PC-9 (cell line): ENCODE data around the gene RAB26. TPM values are rescaled to one million over a fixed set of nuclear protein-coding genes. Genes with fewer than 3 reads are reported as not detected.
"Not testable (repeated sequence)": the region's sequence is repeated elsewhere in the genome, so short reads cannot be mapped to it uniquely, and the experiment has no call there.

ENCODE experiments used
- BruUV-seq: library from RNA; stranded (reverse); fragments of 400-500 nt; replicated peaks from 2 replicates; lab custom pipeline; 2021; lab: Mats Ljungman, UMichigan
- CTCF ChIA-PET: fragments of 300-600 bp; sonication (Branson Sonifier 250); formaldehyde crosslinking; loops from one replicate; lab custom pipeline; 2022; ENCODE audit warnings: antibody characterized with exemption; lab: Charles Lee
- POLR2A ChIA-PET: fragments of 300-600 bp; sonication (Branson Sonifier 250); formaldehyde crosslinking; loops from one replicate; lab custom pipeline; 2022; ENCODE audit warnings: antibody characterized with exemption; ENCODE audit not compliant: unreplicated experiment; lab: Charles Lee
- DNase-seq, 2 experiments: peaks; one replicate each; pipeline versions ENCODE4 v3.0.0 to v3.0.0-alpha.2; 2015 to 2022; ENCODE audit warnings: mixed read lengths in 1 of 2
- H2AFZ ChIP-seq: fragments of 200-600 bp; sonication (generic); 2 replicates; pipeline ENCODE4 v1.8.1; 2017; ENCODE audit warnings: antibody characterized with exemption
- H3F3A ChIP-seq: fragments of 200-600 bp; sonication (generic); 2 replicates; pipeline ENCODE4 v1.8.1; 2017; ENCODE audit warnings: antibody characterized with exemption, mild to moderate bottlenecking, low read depth; ENCODE audit not compliant: insufficient read depth
- H3K27ac ChIP-seq: fragments of 200-600 bp; sonication (generic); 2 replicates; pipeline ENCODE4 v1.6.1; 2016; ENCODE audit warnings: mixed run types
- H3K27me3 ChIP-seq: fragments of 200-600 bp; sonication (generic); 2 replicates; pipeline ENCODE4 v1.6.1; 2016; ENCODE audit warnings: low read depth, mixed run types; ENCODE audit not compliant: insufficient read depth
- H3K36me3 ChIP-seq: fragments of 200-600 bp; sonication (generic); 2 replicates; pipeline ENCODE4 v1.6.1; 2016; ENCODE audit warnings: low read depth, mixed run types
- H3K4me1 ChIP-seq: fragments of 200-600 bp; sonication (generic); replicated peaks from 2 replicates; pipeline ENCODE4 v1.6.1; 2016; ENCODE audit warnings: mixed run types; ENCODE audit not compliant: insufficient read depth
- H3K4me2 ChIP-seq: fragments of 200-600 bp; sonication (generic); 2 replicates; pipeline ENCODE4 v1.6.1; 2017; ENCODE audit warnings: mixed run types
- H3K4me3 ChIP-seq: fragments of 200-600 bp; sonication (generic); 2 replicates; pipeline ENCODE4 v1.6.1; 2016; ENCODE audit warnings: mixed run types
- H3K79me2 ChIP-seq: fragments of 200-600 bp; sonication (generic); 2 replicates; pipeline ENCODE4 v1.6.1; 2017; ENCODE audit warnings: low read depth, mixed run types
- H3K9me2 ChIP-seq: fragments of 200-600 bp; sonication (generic); 2 replicates; pipeline ENCODE4 v1.8.1; 2017; ENCODE audit warnings: mild to moderate bottlenecking; ENCODE audit not compliant: insufficient read depth
- H3K9me3 ChIP-seq: fragments of 200-600 bp; sonication (generic); 2 replicates; pipeline ENCODE4 v1.8.1; 2016; ENCODE audit warnings: low read depth; ENCODE audit not compliant: insufficient read depth
- H4K20me1 ChIP-seq: fragments of 200-600 bp; sonication (generic); 2 replicates; pipeline ENCODE4 v1.8.1; 2017; ENCODE audit not compliant: insufficient read depth
- EZH2 ChIP-seq: fragments of 200-600 bp; sonication (generic); IDR thresholded peaks from 2 replicates; pipeline ENCODE4 v1.8.0; 2017; ENCODE audit warnings: antibody characterized with exemption, low read depth
- intact Hi-C: fragments of 100-400 bp; cut with micrococcal nuclease; formaldehyde crosslinking; loops from one replicate; pipeline ENCODE4 v1.10.0; 2022; ENCODE audit not compliant: unreplicated experiment
- microRNA-seq: library from miRNA; unstranded; fragments of <30 nt; microRNA quantifications from one replicate; pipeline ENCODE4 v1.2.0, GENCODE V29; 2021; ENCODE audit warnings: borderline number of aligned reads, borderline replicate concordance
- total RNA-seq: library from RNA; stranded (reverse); gene quantifications from 2 replicates; pipeline ENCODE4 v1.2.3, GENCODE V29; 2021
- TF ChIP-seq, protein P1 (sequence below): fragments of 200-600 bp; sonication (generic); conservative IDR thresholded peaks from 2 replicates; pipeline ENCODE4 v1.6.1; 2017; ENCODE audit warnings: mixed run types, antibody characterized with exemption, mild to moderate bottlenecking, moderate library complexity

The RAB26 gene
- total RNA-seq, 1 experiment from 2014 or later = 31.3 TPM

- Histone ChIP-seq H2AFZ (no peak overlapping the region), H3K27me3 (peaks cover 31% of the 10 kb centered on the region), H3K9me2 (no peaks in the 10 kb centered on the region), H3K36me3 (no peaks in the 10 kb centered on the region), H3K4me2 (no peak overlapping the region), H3K27ac (no peak overlapping the region), H3K9me3 (no peaks in the 10 kb centered on the region), H4K20me1 (no peaks in the 10 kb centered on the region), H3K79me2 (no peaks in the 10 kb centered on the region), H3K4me3 (no peak overlapping the region), H3K4me1 (peaks cover 7% of the 10 kb centered on the region; the same call in 1 of the 2 replicates), H3F3A (peaks cover 12% of the 10 kb centered on the region; the same call in 1 of the 2 replicates)
- no TSS peak for BruUV-seq
- DNase-seq = no peak
- CTCF ChIA-PET = no interaction called here
- intact Hi-C loops = no loop called here
- TF ChIP-seq, protein P1, sequence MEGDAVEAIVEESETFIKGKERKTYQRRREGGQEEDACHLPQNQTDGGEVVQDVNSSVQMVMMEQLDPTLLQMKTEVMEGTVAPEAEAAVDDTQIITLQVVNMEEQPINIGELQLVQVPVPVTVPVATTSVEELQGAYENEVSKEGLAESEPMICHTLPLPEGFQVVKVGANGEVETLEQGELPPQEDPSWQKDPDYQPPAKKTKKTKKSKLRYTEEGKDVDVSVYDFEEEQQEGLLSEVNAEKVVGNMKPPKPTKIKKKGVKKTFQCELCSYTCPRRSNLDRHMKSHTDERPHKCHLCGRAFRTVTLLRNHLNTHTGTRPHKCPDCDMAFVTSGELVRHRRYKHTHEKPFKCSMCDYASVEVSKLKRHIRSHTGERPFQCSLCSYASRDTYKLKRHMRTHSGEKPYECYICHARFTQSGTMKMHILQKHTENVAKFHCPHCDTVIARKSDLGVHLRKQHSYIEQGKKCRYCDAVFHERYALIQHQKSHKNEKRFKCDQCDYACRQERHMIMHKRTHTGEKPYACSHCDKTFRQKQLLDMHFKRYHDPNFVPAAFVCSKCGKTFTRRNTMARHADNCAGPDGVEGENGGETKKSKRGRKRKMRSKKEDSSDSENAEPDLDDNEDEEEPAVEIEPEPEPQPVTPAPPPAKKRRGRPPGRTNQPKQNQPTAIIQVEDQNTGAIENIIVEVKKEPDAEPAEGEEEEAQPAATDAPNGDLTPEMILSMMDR = no peak
- no peak for TF ChIP-seq EZH2
- POLR2A ChIA-PET = no interaction called here
Observed at GRCh38 chr16:2200313-2200712, 51.9 kb downstream of the RAB26 start.

- H3F3A ChIP-seq, BruUV-seq, DNase-seq, H3K9me3 ChIP-seq, H3K36me3 ChIP-seq, H3K27ac ChIP-seq, intact Hi-C loops, H4K20me1 ChIP-seq, H3K4me3 ChIP-seq, H2AFZ ChIP-seq, H3K4me2 ChIP-seq, H3K9me2 ChIP-seq: not testable (repeated sequence)
- POLR2A ChIA-PET = interaction anchor here (1.0 kb wide), 1 partner anchor 8 kb away, joined by 3 read pairs; no protein-coding TSS in a partner anchor
- CTCF ChIA-PET = interaction anchor here (0.6 kb wide), 1 partner anchor 333 kb away, joined by 3 read pairs; no protein-coding TSS in a partner anchor
- H3K27me3 ChIP-seq = peaks cover 10% of the 10 kb centered on the region; the same call in 1 of the 2 replicates
- H3K79me2 ChIP-seq = peaks cover 22% of the 10 kb centered on the region
- peaks cover 15% of the 10 kb centered on the region for H3K4me1 ChIP-seq
Observed at GRCh38 chr16:2203119-2203688, 54.8 kb downstream of the RAB26 start.

Small RNA genes lying within 50 kb of the gene (microRNA-seq; reads per million reads assigned to microRNA genes)
- gene MIR3180-5 (not detected), gene MIR4516 (not detected), gene MIR6511B1 (not detected)

Other genes with a start within 250 kb of the RAB26 start
- gene HS3ST6, start 230.2 kb upstream of the RAB26 start, total RNA-seq = not detected in 2 replicates
- 49.4 and 54.9 TPM in 2 replicates for gene MSRB1, start 205.4 kb upstream of the RAB26 start, total RNA-seq
- gene RPL3L, start 193.9 kb upstream of the RAB26 start, total RNA-seq = 0.44 TPM in 1 of 2 replicates, not detected in the other
- gene NDUFB10, start 189.1 kb upstream of the RAB26 start, total RNA-seq = 181 and 190 TPM in 2 replicates
- gene RPS2, start 183.8 kb upstream of the RAB26 start, total RNA-seq = 3,808 and 4,468 TPM in 2 replicates
- gene RNF151, start 181.8 kb upstream of the RAB26 start, total RNA-seq = not detected in 2 replicates
- gene TBL3, start 176.6 kb upstream of the RAB26 start, total RNA-seq = 51.3 and 66.4 TPM in 2 replicates
- gene NOXO1, start 167.2 kb upstream of the RAB26 start, total RNA-seq = 11.1 and 12.7 TPM in 2 replicates
- gene GFER, start 164.4 kb upstream of the RAB26 start, total RNA-seq = 59.7 and 63.8 TPM in 2 replicates
- gene SYNGR3, start 158.7 kb upstream of the RAB26 start, total RNA-seq = 4.3 and 4.5 TPM in 2 replicates
- gene ZNF598, start 138.8 kb upstream of the RAB26 start, total RNA-seq = 68.4 and 72.5 TPM in 2 replicates
- gene NPW, start 128.8 kb upstream of the RAB26 start, total RNA-seq = 4.0 and 8.1 TPM in 2 replicates
- 104 and 144 TPM in 2 replicates for gene NHERF2, start 121.7 kb upstream of the RAB26 start, total RNA-seq
- 47.3 and 66.6 TPM in 2 replicates for gene NTHL1, start 100.8 kb upstream of the RAB26 start, total RNA-seq
- 166 and 170 TPM in 2 replicates for gene TSC2, start 100.6 kb upstream of the RAB26 start, total RNA-seq
- 91.5 and 105 TPM in 2 replicates for gene PKD1, start 12.7 kb upstream of the RAB26 start, total RNA-seq
- gene TRAF7, start 7.2 kb downstream of the RAB26 start, total RNA-seq = 166 and 199 TPM in 2 replicates
- 2.1 and 3.3 TPM in 2 replicates for gene CASKIN1, start 48.0 kb downstream of the RAB26 start, total RNA-seq
- 66.3 and 74.2 TPM in 2 replicates for gene MLST8, start 56.8 kb downstream of the RAB26 start, total RNA-seq
- gene BRICD5, start 62.2 kb downstream of the RAB26 start, total RNA-seq = 17.1 and 24.6 TPM in 2 replicates
- gene PGP, start 66.2 kb downstream of the RAB26 start, total RNA-seq = 20.2 and 23.4 TPM in 2 replicates
- 38.8 and 41.1 TPM in 2 replicates for gene E4F1, start 75.0 kb downstream of the RAB26 start, total RNA-seq
- 6.0 and 7.3 TPM in 2 replicates for gene DNASE1L2, start 87.8 kb downstream of the RAB26 start, total RNA-seq
- gene ECI1, start 103.0 kb downstream of the RAB26 start, total RNA-seq = 131 and 216 TPM in 2 replicates
- 229 and 250 TPM in 2 replicates for gene RNPS1, start 119.5 kb downstream of the RAB26 start, total RNA-seq
- gene ABCA3, start 192.1 kb downstream of the RAB26 start, total RNA-seq = 6.2 and 8.0 TPM in 2 replicates